ENCODE measurements around the gene SHISA3. TPM values are rescaled to one million over a fixed set of nuclear protein-coding genes. Genes with fewer than 3 reads are reported as not detected.

SHISA3 gene
- total and polyA plus RNA-seq, 2 donors from 2014 or later, result 20.3 to 31.7 TPM

DNA sequence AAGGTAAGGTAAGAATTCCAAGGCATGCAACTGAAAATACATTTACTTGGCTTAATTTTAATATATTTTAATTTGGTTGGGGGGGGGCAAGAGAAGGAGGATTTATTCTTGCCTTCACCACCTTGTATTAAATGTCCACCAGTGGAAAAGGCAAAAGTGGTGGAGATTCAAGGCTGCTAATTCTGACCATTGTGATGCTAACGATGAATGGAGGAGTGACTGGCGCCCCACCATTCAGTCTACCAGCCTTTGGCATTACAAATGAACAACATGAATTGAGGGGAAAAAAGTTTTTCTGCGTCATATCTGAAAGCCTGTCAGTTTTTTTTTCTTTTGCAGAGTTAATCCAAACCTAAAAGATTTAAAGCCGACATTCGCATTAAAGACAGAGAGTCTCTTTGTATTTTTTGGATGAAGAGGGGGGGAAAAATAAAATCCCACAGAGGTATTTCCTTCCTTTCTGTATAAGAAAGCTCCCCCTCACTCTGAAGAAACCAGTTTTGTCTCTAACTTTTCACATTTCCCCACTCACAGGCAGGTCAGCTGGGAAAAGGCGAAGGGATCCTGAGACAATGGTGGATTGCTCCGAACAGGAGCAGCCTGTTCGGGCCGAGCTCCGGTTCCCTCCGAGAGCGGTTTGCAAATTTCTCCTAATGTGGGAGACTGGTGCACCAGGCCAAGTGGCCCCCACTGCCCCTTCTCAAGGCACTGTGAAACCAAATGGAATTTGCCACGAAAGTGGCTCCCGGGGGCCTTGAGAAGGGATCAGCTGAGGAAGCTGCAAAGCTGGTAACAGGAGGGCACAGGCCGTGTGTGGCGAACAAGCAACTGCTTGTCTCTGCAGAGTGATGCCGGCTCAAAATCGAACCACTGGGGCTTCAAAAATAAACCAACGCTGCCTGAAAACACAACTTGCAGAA is 28.1 kb downstream of the SHISA3 start:
- no peaks in the 10 kb centered on the region for H3K27me3 ChIP-seq (ENCODE audit: control insufficient read depth, insufficient read depth, low read length)
- no peak for TF ChIP-seq CTCF (IDR thresholded peaks at IDR 0.05; ENCODE audit: borderline replicate concordance, extremely low read depth, insufficient read depth)
- peaks cover 0 to 4% (median 0%) of the 10 kb centered on the region in 3 donors for H3K36me3 ChIP-seq (ENCODE audit: control insufficient read depth in 2 of 3, insufficient read depth in 3 of 3, low read length in 3 of 3)
- H3K9me3 ChIP-seq (ENCODE audit: control insufficient read depth in 2 of 3, insufficient read depth in 1 of 3, low read length in 3 of 3), result no peaks in the 10 kb centered on the region
- H3K9ac ChIP-seq (ENCODE audit: low read length in 3 of 3), result no peak overlapping the region
- DNase-seq, result no peak
- no peak overlapping the region for H3K27ac ChIP-seq (ENCODE audit: low read depth in 2 of 2, low read length in 2 of 2)
- H3K4me1 ChIP-seq (ENCODE audit: control insufficient read depth in 2 of 3, insufficient read depth in 2 of 3, low read depth in 1 of 3, low read length in 3 of 3), result no peaks in the 10 kb centered on the region
- no peak overlapping the region for H3K4me3 ChIP-seq (ENCODE audit: low read length in 3 of 3)
- FAIRE-seq, result no peak
- intact Hi-C loops (cut with DNase I), result no loop called here

GRCh38 chr4:42428036-42428435 is 30.7 kb downstream of the SHISA3 start:
- FAIRE-seq (no peak), DNase-seq (no peak)
- H3K36me3 ChIP-seq (ENCODE audit: control insufficient read depth in 2 of 3, insufficient read depth in 3 of 3, low read length in 3 of 3), result peaks cover 0 to 2% (median 0%) of the 10 kb centered on the region in 3 donors
- no peaks in the 10 kb centered on the region for H3K27me3 ChIP-seq (ENCODE audit: control insufficient read depth, insufficient read depth, low read length)
- H3K9ac ChIP-seq (ENCODE audit: low read length in 3 of 3), result no peak overlapping the region
- intact Hi-C loops (cut with DNase I), result no loop called here
- H3K9me3 ChIP-seq (ENCODE audit: control insufficient read depth in 2 of 3, insufficient read depth in 1 of 3, low read length in 3 of 3), result no peaks in the 10 kb centered on the region
- H3K27ac ChIP-seq (ENCODE audit: low read depth in 2 of 2, low read length in 2 of 2), result no peak overlapping the region
- no peak for TF ChIP-seq CTCF (IDR thresholded peaks at IDR 0.05; ENCODE audit: borderline replicate concordance, extremely low read depth, insufficient read depth)
- no peak overlapping the region for H3K4me3 ChIP-seq (ENCODE audit: low read length in 3 of 3)
- H3K4me1 ChIP-seq (ENCODE audit: control insufficient read depth in 2 of 3, insufficient read depth in 2 of 3, low read depth in 1 of 3, low read length in 3 of 3), result no peaks in the 10 kb centered on the region

GRCh38 chr4:42436928-42437565 is 39.8 kb downstream of the SHISA3 start:
- TF ChIP-seq CTCF (IDR thresholded peaks at IDR 0.05; ENCODE audit: borderline replicate concordance, extremely low read depth, insufficient read depth), result no peak
- FAIRE-seq, result no peak
- no peaks in the 10 kb centered on the region for H3K9me3 ChIP-seq (ENCODE audit: control insufficient read depth in 2 of 3, insufficient read depth in 1 of 3, low read length in 3 of 3)
- H3K27ac ChIP-seq (ENCODE audit: low read depth in 2 of 2, low read length in 2 of 2), result no peak overlapping the region
- intact Hi-C loops (cut with DNase I), result no loop called here
- no peak overlapping the region for H3K4me3 ChIP-seq (ENCODE audit: low read length in 3 of 3)
- peak in 2 of 5 donors; percentile 41 to 82 for DNase-seq
- H3K9ac ChIP-seq (ENCODE audit: low read length in 3 of 3), result no peak overlapping the region
- no peaks in the 10 kb centered on the region for H3K4me1 ChIP-seq (ENCODE audit: control insufficient read depth in 2 of 3, insufficient read depth in 2 of 3, low read depth in 1 of 3, low read length in 3 of 3)
- H3K36me3 ChIP-seq (ENCODE audit: control insufficient read depth in 2 of 3, insufficient read depth in 3 of 3, low read length in 3 of 3), result no peaks in the 10 kb centered on the region
- H3K27me3 ChIP-seq (ENCODE audit: control insufficient read depth, insufficient read depth, low read length), result no peaks in the 10 kb centered on the region

All from kidney (tissue), 14 donors.